Naive thymus-derived CD4-positive, alpha-beta T cell (primary cell): ENCODE measurements around the gene DOK4. TPM values are rescaled to one million over a fixed set of nuclear protein-coding genes. Genes with fewer than 3 reads are reported as not detected.
A peak's percentile ranks its signal among the peaks of the same experiment; 100 is the strongest.

Source experiments
- ATAC-seq: fragments of 150-1000 bp; cut with Tn5 transposase; 2 replicates; pipeline ENCODE4 v1.10.0; 2021; ENCODE audit warnings: mild to moderate bottlenecking, moderate library complexity
- CTCF ChIA-PET: fragments of 350-600 bp; sonication (Branson Sonifier 250); formaldehyde crosslinking; loops from one replicate; lab custom pipeline; 2021; ENCODE audit warnings: antibody characterized with exemption; lab: Charles Lee
- POLR2A ChIA-PET: fragments of 350-600 bp; sonication (Branson Sonifier 250); formaldehyde crosslinking; loops from one replicate; lab custom pipeline; 2021; ENCODE audit warnings: antibody characterized with exemption, inconsistent platforms; lab: Charles Lee
- DNase-seq, 9 donors: peaks; one replicate each; pipeline versions ENCODE4 v3.0.0 to v3.0.0-alpha.2; 2020 to 2022; ENCODE audit warnings: mixed read lengths in 1 of 9
- H3K27ac ChIP-seq: one replicate; pipeline ENCODE4 v1.7.0; 2013; ENCODE audit warnings: mild to moderate bottlenecking, low read depth, low read length, moderate library complexity
- H3K27me3 ChIP-seq, 2 donors: one replicate each; pipeline ENCODE4 v1.7.0; 2013; ENCODE audit warnings: low read length in 2 of 2, mild to moderate bottlenecking in 2 of 2, moderate library complexity in 2 of 2; ENCODE audit not compliant: control insufficient read depth in 2 of 2, insufficient read depth in 2 of 2
- H3K36me3 ChIP-seq, 3 experiments: 1 replicate in 2 of 3; 2 replicates in 1 of 3; pipeline ENCODE4 v1.7.0; 2013; ENCODE audit warnings: low read length in 3 of 3, mild to moderate bottlenecking in 3 of 3, moderate library complexity in 1 of 3; ENCODE audit not compliant: insufficient read depth in 3 of 3, control insufficient read depth in 2 of 3
- H3K4me1 ChIP-seq, 2 donors: one replicate each; pipeline ENCODE4 v1.7.0; 2013; ENCODE audit warnings: low read length in 2 of 2, mild to moderate bottlenecking in 2 of 2, moderate library complexity in 1 of 2; ENCODE audit not compliant: control insufficient read depth in 2 of 2, insufficient read depth in 2 of 2
- H3K4me3 ChIP-seq: 2 replicates; pipeline ENCODE4 v1.7.0; 2013; ENCODE audit warnings: mild to moderate bottlenecking, low read length
- H3K9me3 ChIP-seq, 3 experiments: 1 replicate in 2 of 3; 2 replicates in 1 of 3; pipeline ENCODE4 v1.7.0; 2013; ENCODE audit warnings: low read length in 3 of 3; ENCODE audit not compliant: control insufficient read depth in 2 of 3
- H3K27ac Mint-ChIP-seq, 9 donors: one replicate each; pipeline ENCODE4 v1.8.0; 2020 to 2022; ENCODE audit warnings: mixed read lengths in 9 of 9, mild to moderate bottlenecking in 8 of 9, moderate library complexity in 5 of 9, inconsistent platforms in 2 of 9
- H3K27me3 Mint-ChIP-seq, 5 donors: one replicate each; pipeline ENCODE4 v1.8.0; 2021 to 2022; ENCODE audit warnings: mixed read lengths in 5 of 5, mild to moderate bottlenecking in 1 of 5
- H3K36me3 Mint-ChIP-seq, 5 donors: one replicate each; pipeline ENCODE4 v1.8.0; 2020 to 2022; ENCODE audit warnings: mixed read lengths in 5 of 5, mild to moderate bottlenecking in 3 of 5, inconsistent platforms in 1 of 5
- H3K4me1 Mint-ChIP-seq, 7 donors: one replicate each; pipeline ENCODE4 v1.8.0; 2020 to 2022; ENCODE audit warnings: mixed read lengths in 7 of 7, mild to moderate bottlenecking in 3 of 7, inconsistent platforms in 1 of 7
- H3K4me3 Mint-ChIP-seq, 10 donors: one replicate each; pipeline ENCODE4 v1.8.0; 2020 to 2022; ENCODE audit warnings: mild to moderate bottlenecking in 10 of 10, mixed read lengths in 10 of 10, moderate library complexity in 6 of 10, inconsistent platforms in 2 of 10
- H3K9me3 Mint-ChIP-seq, 11 donors: one replicate each; pipeline ENCODE4 v1.8.0; 2020 to 2022; ENCODE audit warnings: mixed read lengths in 11 of 11, mild to moderate bottlenecking in 4 of 11, inconsistent platforms in 1 of 11, moderate library complexity in 1 of 11
- intact Hi-C, 2 donors: fragments of 100-400 bp; cut with micrococcal nuclease; formaldehyde crosslinking; loops; one replicate each; pipeline ENCODE4 v1.15.1; 2023
- polyA plus RNA-seq, 2 donors: library from polyadenylated mRNA; unstranded; fragments of 300-500 nt; fragmentation: Illumina TruSeq; gene quantifications; one replicate each; pipeline ENCODE4 v1.2.3, GENCODE V29; 2021
- total RNA-seq, 6 experiments: library from RNA in 5 of 6; stranded (reverse) in 5 of 6; gene quantifications; 1 replicate in 5 of 6; 2 replicates in 1 of 6; pipeline ENCODE4 v1.2.3 and lab custom pipeline; 2021 to 2026

DOK4 gene
- total and polyA plus RNA-seq, 7 experiments from 2014 or later, result 1.6 to 4.6 (median 2.9) TPM

GRCh38 chr16:57432505-57432904, 53.8 kb downstream of the DOK4 start:
- Mint-ChIP-seq H3K36me3 (peaks cover 16 to 55% (median 36%) of the 10 kb centered on the region in 5 donors), H3K4me1 (peaks cover 0 to 48% (median 38%) of the 10 kb centered on the region in 7 donors), H3K9me3 (no peaks in the 10 kb centered on the region), H3K27me3 (no peaks in the 10 kb centered on the region), H3K27ac (peak overlapping the region in 8 of 9 donors; percentile 74 to 93 (median 88)), H3K4me3 (peak overlapping the region in 5 of 10 donors; percentile 67 to 79 (median 70))
- no peak overlapping the region for H3K4me3 ChIP-seq
- H3K36me3 ChIP-seq, result peaks cover 22 to 63% (median 25%) of the 10 kb centered on the region in 3 experiments
- H3K4me1 ChIP-seq, result peaks cover 0 to 33% of the 10 kb centered on the region in 2 donors
- POLR2A ChIA-PET, result interaction anchor here (0.8 to 2.4 kb wide), 5 partner anchors 15 to 133 kb away, joined by 3 to 12 read pairs (median 4); partner anchors contain the start of genes CIAPIN1, COQ9 and POLR2C
- H3K27me3 ChIP-seq, result no peaks in the 10 kb centered on the region
- H3K27ac ChIP-seq, result peak overlapping the region; percentile 49
- CTCF ChIA-PET, result interaction anchor here (0.8 to 5.5 kb wide), 4 partner anchors 9 to 14 kb away, joined by 3 to 43 read pairs (median 8); no protein-coding TSS in a partner anchor
- DNase-seq, result no peak
- intact Hi-C loops, result no loop called here
- no peaks in the 10 kb centered on the region for H3K9me3 ChIP-seq
- ATAC-seq, result no peak

DNA sequence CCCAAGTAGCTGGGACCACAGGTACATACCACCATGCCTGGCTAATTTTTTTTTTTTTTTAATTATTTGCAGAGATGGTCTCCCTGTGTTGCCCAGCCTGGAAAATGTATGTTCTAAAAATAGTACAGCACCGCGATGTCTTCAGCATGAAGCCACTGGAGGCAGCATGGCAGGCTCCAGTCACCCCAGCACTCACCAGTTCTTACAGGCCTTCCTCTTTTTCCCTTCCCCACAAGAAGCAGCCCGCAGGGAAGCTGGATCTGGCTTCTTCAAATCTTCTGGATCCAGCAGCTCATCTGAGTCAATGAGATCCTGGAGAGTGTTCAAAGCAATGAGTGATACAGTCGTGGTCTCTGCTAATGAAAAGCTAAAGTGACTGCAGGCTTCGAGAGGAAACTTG, 55.3 kb downstream of the DOK4 start:
- no peak for DNase-seq
- Mint-ChIP-seq H3K27ac (peak overlapping the region in 8 of 9 donors; percentile 43 to 90 (median 78)), H3K4me3 (no peak overlapping the region), H3K36me3 (peaks cover 16 to 57% (median 36%) of the 10 kb centered on the region in 5 donors), H3K9me3 (no peaks in the 10 kb centered on the region), H3K4me1 (peaks cover 0 to 48% (median 38%) of the 10 kb centered on the region in 7 donors), H3K27me3 (no peaks in the 10 kb centered on the region)
- Histone ChIP-seq H3K27ac (no peak overlapping the region), H3K27me3 (no peaks in the 10 kb centered on the region), H3K9me3 (no peaks in the 10 kb centered on the region), H3K4me3 (no peak overlapping the region), H3K36me3 (peaks cover 20 to 62% (median 25%) of the 10 kb centered on the region in 3 experiments), H3K4me1 (peaks cover 0 to 33% of the 10 kb centered on the region in 2 donors)
- ChIA-PET CTCF (interaction anchor here (1.2 to 5.5 kb wide), 2 partner anchors 13 to 83 kb away, joined by 5 to 43 read pairs; no protein-coding TSS in a partner anchor), POLR2A (interaction anchor here (0.9 to 1.3 kb wide), 2 partner anchors 8 to 12 kb away, joined by 3 to 4 read pairs; no protein-coding TSS in a partner anchor)
- intact Hi-C loops, result no loop called here
- ATAC-seq, result no peak

DNA sequence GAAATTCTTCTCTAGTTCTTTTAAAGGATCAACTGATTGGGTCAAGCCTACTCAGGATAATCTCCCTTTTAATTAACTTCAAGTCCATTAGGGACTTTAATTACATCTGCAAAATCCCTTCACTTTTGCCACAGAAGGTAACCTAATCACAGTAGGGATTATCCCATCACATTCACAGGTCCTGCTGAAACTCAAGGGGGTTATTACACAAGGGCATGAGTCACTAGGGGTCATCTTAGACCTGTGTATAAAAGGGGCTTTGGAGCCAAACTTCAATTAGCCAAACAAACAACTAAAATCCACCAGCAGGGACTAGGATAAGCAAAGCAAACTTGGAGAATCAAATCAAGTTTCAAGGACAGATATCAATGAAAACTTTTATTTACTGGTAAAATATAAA, 58.5 kb downstream of the DOK4 start:
- peaks cover 0 to 24% (median 14%) of the 10 kb centered on the region in 7 donors for H3K4me1 Mint-ChIP-seq

DNA sequence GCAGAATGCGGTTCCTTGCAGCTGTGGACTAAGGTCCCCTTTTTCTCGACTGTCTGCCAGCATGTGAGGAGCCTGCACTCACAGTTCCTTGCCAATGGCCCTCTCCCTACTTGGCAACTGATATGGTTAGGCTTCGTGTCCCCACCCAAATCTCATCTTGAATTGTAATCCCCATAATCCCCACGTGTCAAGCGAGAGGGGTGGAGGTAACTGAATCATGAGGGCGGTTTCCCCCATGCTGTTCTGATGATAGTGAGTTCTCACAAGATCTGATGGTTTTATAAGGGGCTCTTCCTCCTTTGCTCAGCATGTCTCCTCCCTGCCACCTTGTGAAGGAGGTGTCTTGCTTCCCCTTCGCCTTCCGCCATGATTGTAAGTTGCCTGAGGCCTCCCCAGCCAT, 59.0 kb downstream of the DOK4 start:
- Mint-ChIP-seq H3K4me3 (no peak overlapping the region), H3K4me1 (peaks cover 0 to 23% (median 12%) of the 10 kb centered on the region in 7 donors), H3K27ac (peak overlapping the region in 5 of 9 donors; percentile 26 to 62 (median 51)), H3K27me3 (no peaks in the 10 kb centered on the region), H3K36me3 (peaks cover 16 to 40% (median 25%) of the 10 kb centered on the region in 5 donors), H3K9me3 (no peaks in the 10 kb centered on the region)
- H3K27ac ChIP-seq, result no peak overlapping the region
- DNase-seq (no peak), ATAC-seq (no peak)
- POLR2A ChIA-PET, result no interaction called here
- peaks cover 15 to 50% (median 17%) of the 10 kb centered on the region in 3 experiments for H3K36me3 ChIP-seq
- H3K9me3 ChIP-seq, result no peaks in the 10 kb centered on the region
- H3K4me1 ChIP-seq, result peaks cover 0 to 4% of the 10 kb centered on the region in 2 donors
- no peak overlapping the region for H3K4me3 ChIP-seq
- CTCF ChIA-PET, result no interaction called here
- intact Hi-C loops, result no loop called here
- H3K27me3 ChIP-seq, result no peaks in the 10 kb centered on the region

More for the DNA sequence above, 58.5 kb downstream of the DOK4 start:
- peaks cover 16 to 40% (median 25%) of the 10 kb centered on the region in 5 donors for H3K36me3 Mint-ChIP-seq
- Histone ChIP-seq H3K27me3 (no peaks in the 10 kb centered on the region), H3K4me3 (no peak overlapping the region), H3K4me1 (peaks cover 0 to 9% of the 10 kb centered on the region in 2 donors), H3K9me3 (no peaks in the 10 kb centered on the region), H3K27ac (no peak overlapping the region), H3K36me3 (peaks cover 15 to 52% (median 18%) of the 10 kb centered on the region in 3 experiments)
- no peaks in the 10 kb centered on the region for H3K27me3 Mint-ChIP-seq
- H3K4me3 Mint-ChIP-seq, result no peak overlapping the region
- ATAC-seq (no peak), DNase-seq (no peak)
- peak overlapping the region in 5 of 9 donors; percentile 26 to 62 (median 41) for H3K27ac Mint-ChIP-seq
- no peaks in the 10 kb centered on the region for H3K9me3 Mint-ChIP-seq
- intact Hi-C loops, result no loop called here
- ChIA-PET CTCF (no interaction called here), POLR2A (no interaction called here)

DNA sequence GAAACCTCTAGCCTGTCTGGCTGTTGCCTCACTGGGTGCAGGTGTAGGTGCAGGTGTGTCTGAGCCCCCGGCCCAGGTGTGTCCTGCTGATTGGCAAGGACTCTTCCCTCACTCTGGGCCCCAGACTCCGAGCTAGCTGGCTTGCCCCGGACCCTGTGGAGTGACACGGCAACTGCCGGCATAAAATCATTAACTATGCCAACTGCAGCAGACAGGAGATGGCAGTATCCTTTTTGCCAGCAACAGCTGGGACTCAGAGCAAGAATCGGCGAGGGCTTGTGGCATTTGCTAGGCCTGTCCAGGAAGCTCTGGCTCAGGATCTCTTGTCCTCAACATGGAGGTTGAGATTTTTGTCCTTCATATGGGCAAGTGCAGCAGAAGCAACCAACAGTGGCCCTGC, 59.9 kb downstream of the DOK4 start:
- H3K27me3 Mint-ChIP-seq, result no peaks in the 10 kb centered on the region
- intact Hi-C loops, result no loop called here
- peaks cover 16 to 38% (median 22%) of the 10 kb centered on the region in 5 donors for H3K36me3 Mint-ChIP-seq
- H3K4me1 Mint-ChIP-seq, result peaks cover 0 to 18% (median 9%) of the 10 kb centered on the region in 7 donors
- Histone ChIP-seq H3K36me3 (peaks cover 10 to 41% (median 11%) of the 10 kb centered on the region in 3 experiments), H3K27me3 (no peaks in the 10 kb centered on the region), H3K27ac (no peak overlapping the region), H3K4me1 (no peaks in the 10 kb centered on the region), H3K4me3 (no peak overlapping the region), H3K9me3 (no peaks in the 10 kb centered on the region)
- peak overlapping the region in 1 of 9 donors; percentile 10 for H3K27ac Mint-ChIP-seq
- ChIA-PET POLR2A (no interaction called here), CTCF (interaction anchor here (2.6 kb wide), 1 partner anchor 10 kb away, joined by 12 read pairs; no protein-coding TSS in a partner anchor)
- no peaks in the 10 kb centered on the region for H3K9me3 Mint-ChIP-seq
- no peak overlapping the region for H3K4me3 Mint-ChIP-seq
- DNase-seq, result no peak
- ATAC-seq, result no peak

GRCh38 chr16:57424583-57424982, 61.7 kb downstream of the DOK4 start:
- no peaks in the 10 kb centered on the region for H3K4me1 ChIP-seq
- no peak overlapping the region for H3K4me3 ChIP-seq
- no peaks in the 10 kb centered on the region for H3K27me3 ChIP-seq
- no peak overlapping the region for H3K4me3 Mint-ChIP-seq
- H3K4me1 Mint-ChIP-seq, result peaks cover 0 to 16% (median 8%) of the 10 kb centered on the region in 7 donors
- no peak overlapping the region for H3K27ac ChIP-seq
- no peak for ATAC-seq
- intact Hi-C loops, result no loop called here
- no peaks in the 10 kb centered on the region for H3K9me3 Mint-ChIP-seq
- peaks cover 4 to 22% (median 8%) of the 10 kb centered on the region in 5 donors for H3K36me3 Mint-ChIP-seq
- H3K9me3 ChIP-seq, result no peaks in the 10 kb centered on the region
- POLR2A ChIA-PET, result interaction anchor here (0.9 to 1.3 kb wide), 2 partner anchors 9 to 179 kb away, joined by 3 read pairs; no protein-coding TSS in a partner anchor
- no peaks in the 10 kb centered on the region for H3K27me3 Mint-ChIP-seq
- H3K27ac Mint-ChIP-seq, result peak overlapping the region in 3 of 9 donors; percentile 18 to 51 (median 47)
- peaks cover 0 to 24% (median 0%) of the 10 kb centered on the region in 3 experiments for H3K36me3 ChIP-seq
- CTCF ChIA-PET, result interaction anchor here (0.5 to 2.6 kb wide), 2 partner anchors 8 to 133 kb away, joined by 3 to 12 read pairs; no protein-coding TSS in a partner anchor
- no peak for DNase-seq
